Astrocyte (in vitro differentiated cells and primary cell): ENCODE measurements around the gene GLRX. TPM values are rescaled to one million over a fixed set of nuclear protein-coding genes. Genes with fewer than 3 reads are reported as not detected.

ENCODE experiments used
- DNase-seq: peaks from one replicate; pipeline ENCODE4 v3.0.0-alpha.2; 2010; ENCODE audit warnings: low read depth
- FAIRE-seq: peaks from 2 replicates; lab custom pipeline; 2011; peaks lifted over from hg19 to GRCh38; lab: Jason Lieb, UNC
- H2AFZ ChIP-seq: 2 replicates; pipeline ENCODE4 v1.6.0; 2012; ENCODE audit warnings: low read depth, low read length, inconsistent platforms
- H3K27ac ChIP-seq: 2 replicates; pipeline ENCODE4 v1.5.1; 2011; ENCODE audit warnings: low read depth, low read length, inconsistent platforms
- H3K27me3 ChIP-seq: 2 replicates; pipeline ENCODE4 v1.6.0; 2011; ENCODE audit warnings: low read length, inconsistent platforms; ENCODE audit not compliant: insufficient read depth
- H3K36me3 ChIP-seq: 2 replicates; pipeline ENCODE4 v1.5.1; 2011; ENCODE audit warnings: low read length, inconsistent platforms; ENCODE audit not compliant: insufficient read depth
- H3K4me1 ChIP-seq: 2 replicates; pipeline ENCODE4 v1.5.1; 2011; ENCODE audit warnings: low read length, inconsistent platforms; ENCODE audit not compliant: insufficient read depth
- H3K4me2 ChIP-seq: 2 replicates; pipeline ENCODE4 v1.6.0; 2012; ENCODE audit warnings: low read length, inconsistent platforms
- H3K4me3 ChIP-seq: 2 replicates; pipeline ENCODE4 v1.5.1; 2011; ENCODE audit warnings: low read depth, mild to moderate bottlenecking, low read length, inconsistent platforms; ENCODE audit not compliant: insufficient read depth
- H3K79me2 ChIP-seq: 2 replicates; pipeline ENCODE4 v1.6.0; 2012; ENCODE audit warnings: mild to moderate bottlenecking, low read length, inconsistent platforms; ENCODE audit not compliant: insufficient read depth
- H3K9ac ChIP-seq: 2 replicates; pipeline ENCODE4 v1.6.0; 2012; ENCODE audit warnings: mild to moderate bottlenecking, low read length, inconsistent platforms
- H3K9me3 ChIP-seq: 2 replicates; pipeline ENCODE4 v1.5.1; 2012; ENCODE audit warnings: low read depth, mild to moderate bottlenecking, low read length, inconsistent platforms; ENCODE audit not compliant: insufficient read depth
- H4K20me1 ChIP-seq: 2 replicates; pipeline ENCODE4 v1.6.0; 2012; ENCODE audit warnings: low read length, inconsistent platforms; ENCODE audit not compliant: insufficient read depth
- H3K27ac Mint-ChIP-seq: one replicate; pipeline ENCODE4 v1.8.0; 2021; ENCODE audit warnings: mild to moderate bottlenecking, mixed read lengths; ENCODE audit not compliant: unreplicated experiment
- H3K27me3 Mint-ChIP-seq: one replicate; pipeline ENCODE4 v1.8.0; 2021; ENCODE audit warnings: low read depth, mixed read lengths; ENCODE audit not compliant: unreplicated experiment
- H3K36me3 Mint-ChIP-seq: one replicate; pipeline ENCODE4 v1.8.0; 2021; ENCODE audit warnings: low read depth, mixed read lengths; ENCODE audit not compliant: unreplicated experiment
- H3K4me1 Mint-ChIP-seq: one replicate; pipeline ENCODE4 v1.8.0; 2021; ENCODE audit warnings: low read depth, mixed read lengths; ENCODE audit not compliant: unreplicated experiment
- H3K4me3 Mint-ChIP-seq: one replicate; pipeline ENCODE4 v1.8.0; 2021; ENCODE audit warnings: mild to moderate bottlenecking, moderate library complexity, mixed read lengths; ENCODE audit not compliant: unreplicated experiment
- H3K9me3 Mint-ChIP-seq: one replicate; pipeline ENCODE4 v1.8.0; 2021; ENCODE audit warnings: mild to moderate bottlenecking, mixed read lengths; ENCODE audit not compliant: unreplicated experiment
- EZH2 ChIP-seq: IDR thresholded peaks from 2 replicates; pipeline ENCODE4 v1.6.1; 2012; ENCODE audit warnings: mild to moderate bottlenecking, low read length, inconsistent platforms; ENCODE audit not compliant: insufficient read depth
- total RNA-seq: library from RNA; stranded (reverse); gene quantifications from 2 replicates; pipeline ENCODE4 v1.2.1, GENCODE V29; 2021
- TF ChIP-seq, protein P1 (sequence below): IDR thresholded peaks from 2 replicates; pipeline ENCODE4 v1.5.1; 2011; ENCODE audit warnings: low read depth, mild to moderate bottlenecking, inconsistent platforms, low read length, moderate library complexity; ENCODE audit not compliant: insufficient read depth

Gene GLRX
- total RNA-seq, 1 donor from 2014 or later: 38.4 TPM

DNA sequence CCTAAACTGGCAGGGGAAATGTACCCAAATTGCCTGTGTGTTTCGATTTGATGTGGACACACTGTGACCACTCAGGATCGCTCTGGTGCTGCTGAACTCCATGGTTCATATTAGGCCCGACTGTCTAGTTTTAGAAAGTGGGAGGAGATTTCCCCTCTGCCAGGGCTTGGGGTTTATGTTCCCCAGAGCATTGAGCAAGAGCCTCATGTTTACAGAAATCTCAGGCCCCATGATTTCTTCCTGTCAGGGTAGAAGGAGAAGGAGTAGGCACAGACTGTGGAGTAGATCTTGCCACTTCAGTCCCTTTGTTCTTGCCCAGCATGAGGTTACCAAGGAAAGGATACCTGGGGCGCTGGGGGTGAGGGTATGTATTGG, 40.8 kb upstream of the GLRX start:
- Histone ChIP-seq H3K9me3 (no peaks in the 10 kb centered on the region), H3K27me3 (no peaks in the 10 kb centered on the region), H3K9ac (peak overlapping the region; percentile 91), H3K27ac (peak overlapping the region; percentile 97), H2AFZ (no peak overlapping the region), H3K79me2 (no peaks in the 10 kb centered on the region), H3K4me1 (peaks cover 45% of the 10 kb centered on the region), H3K4me3 (no peak overlapping the region), H3K36me3 (no peaks in the 10 kb centered on the region), H3K4me2 (no peak overlapping the region), H4K20me1 (no peaks in the 10 kb centered on the region)
- Mint-ChIP-seq H3K27ac (no peak overlapping the region), H3K9me3 (no peaks in the 10 kb centered on the region), H3K4me3 (no peak overlapping the region), H3K4me1 (peaks cover 40% of the 10 kb centered on the region), H3K36me3 (no peaks in the 10 kb centered on the region), H3K27me3 (no peaks in the 10 kb centered on the region)
- FAIRE-seq (no peak), DNase-seq (no peak)
- TF ChIP-seq, protein P1, sequence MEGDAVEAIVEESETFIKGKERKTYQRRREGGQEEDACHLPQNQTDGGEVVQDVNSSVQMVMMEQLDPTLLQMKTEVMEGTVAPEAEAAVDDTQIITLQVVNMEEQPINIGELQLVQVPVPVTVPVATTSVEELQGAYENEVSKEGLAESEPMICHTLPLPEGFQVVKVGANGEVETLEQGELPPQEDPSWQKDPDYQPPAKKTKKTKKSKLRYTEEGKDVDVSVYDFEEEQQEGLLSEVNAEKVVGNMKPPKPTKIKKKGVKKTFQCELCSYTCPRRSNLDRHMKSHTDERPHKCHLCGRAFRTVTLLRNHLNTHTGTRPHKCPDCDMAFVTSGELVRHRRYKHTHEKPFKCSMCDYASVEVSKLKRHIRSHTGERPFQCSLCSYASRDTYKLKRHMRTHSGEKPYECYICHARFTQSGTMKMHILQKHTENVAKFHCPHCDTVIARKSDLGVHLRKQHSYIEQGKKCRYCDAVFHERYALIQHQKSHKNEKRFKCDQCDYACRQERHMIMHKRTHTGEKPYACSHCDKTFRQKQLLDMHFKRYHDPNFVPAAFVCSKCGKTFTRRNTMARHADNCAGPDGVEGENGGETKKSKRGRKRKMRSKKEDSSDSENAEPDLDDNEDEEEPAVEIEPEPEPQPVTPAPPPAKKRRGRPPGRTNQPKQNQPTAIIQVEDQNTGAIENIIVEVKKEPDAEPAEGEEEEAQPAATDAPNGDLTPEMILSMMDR: no peak
- TF ChIP-seq EZH2: no peak

DNA sequence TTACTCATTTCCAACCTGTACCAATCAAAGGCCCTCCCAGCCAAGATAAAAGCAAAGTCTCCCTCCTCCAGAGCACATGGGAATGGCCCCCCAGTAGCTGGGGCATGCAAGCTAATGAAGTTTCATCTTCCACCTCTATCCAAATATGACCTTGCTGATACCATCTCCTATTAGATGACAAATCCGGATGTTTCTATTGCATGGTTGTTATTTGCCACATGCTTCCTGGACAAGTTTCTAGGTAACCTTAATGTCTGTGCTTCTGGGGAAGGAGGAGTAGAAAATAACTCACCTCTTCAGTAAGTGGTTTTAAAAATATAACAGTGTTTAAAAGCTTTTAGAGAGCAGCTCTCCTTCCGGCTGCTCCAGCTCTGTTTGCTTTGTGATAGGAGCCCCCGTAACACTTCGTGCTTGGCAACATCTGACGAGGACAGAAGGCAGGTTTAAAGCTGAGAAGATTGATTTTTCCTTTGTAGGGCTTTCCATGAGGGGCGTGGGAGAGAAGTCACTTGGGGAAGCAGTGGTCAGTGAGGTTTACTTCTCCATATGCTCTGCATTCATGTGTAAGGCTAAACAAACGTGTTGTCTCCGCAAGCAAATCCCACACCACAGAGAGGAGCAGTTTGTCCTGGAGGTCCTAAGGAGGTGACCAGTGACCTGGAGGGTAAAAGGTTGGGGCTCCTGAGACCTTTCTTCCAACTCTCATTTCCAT, 40.3 kb upstream of the GLRX start:
- Mint-ChIP-seq H3K4me3 (peak overlapping the region; percentile 48), H3K27ac (no peak overlapping the region), H3K27me3 (no peaks in the 10 kb centered on the region), H3K36me3 (no peaks in the 10 kb centered on the region), H3K4me1 (peaks cover 46% of the 10 kb centered on the region), H3K9me3 (no peaks in the 10 kb centered on the region)
- H3K79me2 ChIP-seq: no peaks in the 10 kb centered on the region
- no peaks in the 10 kb centered on the region for H3K27me3 ChIP-seq
- no peaks in the 10 kb centered on the region for H3K9me3 ChIP-seq
- peak overlapping the region; percentile 97 for H3K27ac ChIP-seq
- FAIRE-seq: no peak
- H4K20me1 ChIP-seq: no peaks in the 10 kb centered on the region
- no peak overlapping the region for H3K4me3 ChIP-seq
- DNase-seq: no peak
- H3K36me3 ChIP-seq: no peaks in the 10 kb centered on the region
- peaks cover 51% of the 10 kb centered on the region for H3K4me1 ChIP-seq
- TF ChIP-seq, protein P1: no peak
- TF ChIP-seq EZH2: no peak
- H3K9ac ChIP-seq: peak overlapping the region; percentile 91
- H2AFZ ChIP-seq: no peak overlapping the region
- peak overlapping the region; percentile 90 for H3K4me2 ChIP-seq
